SK-N-SH (cell line): ENCODE results near the gene SCAMP3. TPM values are rescaled to one million over a fixed set of nuclear protein-coding genes. Genes with fewer than 3 reads are reported as not detected.

Experiments
- CTCF ChIA-PET: fragments of 300-600, 350-600 bp; formaldehyde crosslinking; extraction: SDS; loops from one replicate; lab custom pipeline; 2021; lab: Yijun Ruan, JAX
- POLR2A ChIA-PET: fragments of 350-600 bp; sonication (Branson Sonifier 250); formaldehyde crosslinking; extraction: SDS; loops from one replicate; lab custom pipeline; 2020; ENCODE audit warnings: antibody characterized with exemption, inconsistent platforms; lab: Yijun Ruan, JAX
- DNase-seq: peaks from one replicate; pipeline ENCODE4 v3.0.0; 2012
- H2AFZ ChIP-seq: fragments of 200-600 bp; sonication (generic); 2 replicates; pipeline ENCODE4 v1.8.1; 2016; ENCODE audit warnings: antibody characterized with exemption, mild to moderate bottlenecking, low read depth
- H3F3A ChIP-seq: fragments of 200-600 bp; sonication (generic); replicated peaks from 2 replicates; pipeline ENCODE3; 2016; ENCODE audit warnings: antibody characterized with exemption, mild to moderate bottlenecking; ENCODE audit not compliant: insufficient read depth
- H3K27ac ChIP-seq, 2 experiments: fragments of 200-500 bp in 1 of 2; fragments of 200-600 bp in 1 of 2; sonication (Bioruptor generic) in 1 of 2; sonication (generic), shearing (Covaris generic) in 1 of 2; 2 replicates each; pipeline versions ENCODE4 v1.5.1 to v1.6.1; 2014 to 2016; ENCODE audit warnings: low read depth in 2 of 2, inconsistent platforms in 1 of 2, low read length in 1 of 2, mild to moderate bottlenecking in 1 of 2, mixed read lengths in 1 of 2
- H3K27me3 ChIP-seq: fragments of 200-600 bp; sonication (generic), shearing (Covaris generic); 2 replicates; pipeline ENCODE4 v1.6.1; 2016; ENCODE audit warnings: mixed run types; ENCODE audit not compliant: insufficient read depth
- H3K36me3 ChIP-seq, 2 experiments: fragments of 200-500 bp in 1 of 2; fragments of 200-600 bp in 1 of 2; sonication (Bioruptor generic) in 1 of 2; sonication (generic) in 1 of 2; replicated peaks in 1 of 2; 2 replicates each; pipeline versions ENCODE3 to v1.5.1; 2014 to 2016; ENCODE audit warnings: low read length in 1 of 2, mild to moderate bottlenecking in 1 of 2; ENCODE audit not compliant: insufficient read depth in 2 of 2, control insufficient read depth in 1 of 2
- H3K4me1 ChIP-seq, 2 experiments: fragments of 200-500 bp in 1 of 2; fragments of 200-600 bp in 1 of 2; sonication (Bioruptor generic) in 1 of 2; sonication (generic), shearing (Covaris generic) in 1 of 2; 2 replicates each; pipeline versions ENCODE4 v1.5.1 to v1.6.1; 2014 to 2016; ENCODE audit warnings: low read depth in 1 of 2, low read length in 1 of 2, mixed run types in 1 of 2; ENCODE audit not compliant: insufficient read depth in 2 of 2, control insufficient read depth in 1 of 2
- H3K4me2 ChIP-seq: fragments of 200-600 bp; sonication (generic), shearing (Covaris generic); 2 replicates; pipeline ENCODE4 v1.6.1; 2017; ENCODE audit warnings: mixed run types
- H3K4me3 ChIP-seq, 2 experiments: fragments of 200-500 bp in 1 of 2; fragments of 200-600 bp in 1 of 2; sonication (Bioruptor generic) in 1 of 2; sonication (generic), shearing (Covaris generic) in 1 of 2; 2 replicates each; pipeline versions ENCODE4 v1.5.1 to v1.8.1; 2014 to 2016; ENCODE audit warnings: low read depth in 2 of 2, inconsistent platforms in 1 of 2, low read length in 1 of 2, mild to moderate bottlenecking in 1 of 2, mixed read lengths in 1 of 2, moderate library complexity in 1 of 2
- H3K79me2 ChIP-seq: fragments of 200-600 bp; sonication (generic); 2 replicates; pipeline ENCODE4 v1.8.1; 2017; ENCODE audit warnings: mild to moderate bottlenecking; ENCODE audit not compliant: insufficient read depth
- H3K9ac ChIP-seq: fragments of 200-600 bp; sonication (generic); 2 replicates; pipeline ENCODE4 v1.6.1; 2017; ENCODE audit warnings: mixed run types
- H3K9me2 ChIP-seq: fragments of 200-600 bp; sonication (generic); 2 replicates; pipeline ENCODE4 v1.6.1; 2017; ENCODE audit warnings: mixed run types
- H3K9me3 ChIP-seq: fragments of 200-600 bp; sonication (generic); 2 replicates; pipeline ENCODE4 v1.6.1; 2017; ENCODE audit warnings: mixed run types, mild to moderate bottlenecking, moderate library complexity
- H4K20me1 ChIP-seq: fragments of 200-600 bp; sonication (generic); 2 replicates; pipeline ENCODE4 v1.6.1; 2017; ENCODE audit warnings: mild to moderate bottlenecking, mixed run types; ENCODE audit not compliant: insufficient read depth
- CTCF ChIP-seq: fragments of 200-600 bp; sonication (generic); IDR thresholded peaks from 2 replicates; pipeline ENCODE4 v1.6.1; 2017; ENCODE audit warnings: antibody characterized with exemption, mild to moderate bottlenecking, moderate library complexity
- ELF1 ChIP-seq: IDR thresholded peaks from 2 replicates; pipeline ENCODE4 v1.4.0; 2012
- EZH2phosphoT487 ChIP-seq: fragments of 200-600 bp; sonication (generic); IDR thresholded peaks from 2 replicates; pipeline ENCODE4 v1.6.1; 2017; ENCODE audit warnings: low read depth, mixed run types, mild to moderate bottlenecking, antibody characterized with exemption, moderate library complexity, borderline replicate concordance
- FOXJ3 ChIP-seq: sonication (generic); formaldehyde crosslinking; IDR thresholded peaks from 2 replicates; pipeline ENCODE4 v1.5.1; 2020; ENCODE audit warnings: mild to moderate bottlenecking, missing genetic modification reagents
- JUND ChIP-seq: IDR thresholded peaks from 2 replicates; pipeline ENCODE4 v1.4.0; 2012
- MEF2A ChIP-seq: IDR thresholded peaks from 2 replicates; pipeline ENCODE4 v1.4.0; 2012; ENCODE audit warnings: low read depth, borderline replicate concordance
- POLR2AphosphoS5 ChIP-seq: IDR thresholded peaks from 2 replicates; pipeline ENCODE4 v1.6.1; 2012; ENCODE audit warnings: low read depth, low read length
- RFX5 ChIP-seq: IDR thresholded peaks from 2 replicates; pipeline ENCODE4 v1.6.1; 2012; ENCODE audit warnings: mild to moderate bottlenecking, improper control_type of control experiment, low read length
- SMC3 ChIP-seq: IDR thresholded peaks from 2 replicates; pipeline ENCODE4 v1.6.1; 2012; ENCODE audit warnings: low read depth, low read length, improper control_type of control experiment
- TAF1 ChIP-seq: IDR thresholded peaks from 2 replicates; pipeline ENCODE4 v1.6.1; 2012; ENCODE audit warnings: low read depth, mild to moderate bottlenecking, low read length, moderate library complexity, borderline replicate concordance
- TCF12 ChIP-seq: IDR thresholded peaks from 2 replicates; pipeline ENCODE4 v1.4.0; 2012
- USF2 ChIP-seq: fragments of 150-350 bp; IDR thresholded peaks from 2 replicates; pipeline ENCODE4 v1.6.1; 2017; ENCODE audit warnings: antibody characterized with exemption, low read length, low read depth, borderline replicate concordance
- WGBS: methylation state at CpG from one replicate; pipeline ENCODE4 v1.1.6; 2017; ENCODE audit warnings: low lambda C conversion rate; 5-methylcytosine and 5-hydroxymethylcytosine counted together
- polyA plus RNA-seq, 3 experiments: library from polyadenylated mRNA; depleted of rRNA; stranded (reverse); fragments of >200 nt; gene quantifications; 2 replicates each; pipeline ENCODE4 v1.2.3, GENCODE V29; 2012

SCAMP3 gene
- polyA plus RNA-seq, 1 of the 3 experiments (the other 2 are of a cell fraction) = 193 TPM

GRCh38 chr1:155279268-155279667 lies 17.1 kb upstream of the SCAMP3 start:
- Histone ChIP-seq H3F3A (peaks cover 18% of the 10 kb centered on the region), H3K4me1 (peaks cover 5 to 16% of the 10 kb centered on the region in 2 experiments; a peak in 1 of 4 replicates), H2AFZ (no peak overlapping the region), H4K20me1 (peaks cover 4% of the 10 kb centered on the region; the same call in 1 of the 2 replicates), H3K79me2 (no peaks in the 10 kb centered on the region), H3K27me3 (no peaks in the 10 kb centered on the region), H3K36me3 (no peaks in the 10 kb centered on the region), H3K27ac (no peak overlapping the region), H3K9ac (no peak overlapping the region), H3K9me2 (no peaks in the 10 kb centered on the region), H3K4me2 (no peak overlapping the region), H3K4me3 (no peak overlapping the region), H3K9me3 (no peaks in the 10 kb centered on the region)
- no peak for TF ChIP-seq FOXJ3 (CRISPR knock-in tag)
- no peak for TF ChIP-seq USF2
- no peak for TF ChIP-seq TAF1
- 95% methylated on average over 2 of the region's 2 CpGs for WGBS
- ChIA-PET POLR2A (no interaction called here), CTCF (interaction anchor here (0.9 to 4.7 kb wide), 10 partner anchors 13 to 72 kb away, joined by 3 to 27 read pairs (median 6); partner anchors contain the start of genes PKLR, RUSC1 and THBS3)
- no peak for DNase-seq

GRCh38 chr1:155278689-155279160 lies 16.6 kb upstream of the SCAMP3 start:
- POLR2A ChIA-PET = no interaction called here
- no peaks in the 10 kb centered on the region for H3K9me2 ChIP-seq
- H3K9ac ChIP-seq = no peak overlapping the region
- H3K9me3 ChIP-seq = no peaks in the 10 kb centered on the region
- peaks cover 18% of the 10 kb centered on the region for H3F3A ChIP-seq
- CTCF ChIA-PET = interaction anchor here (0.7 to 4.7 kb wide), 19 partner anchors 11 to 225 kb away, joined by 3 to 27 read pairs (median 4); partner anchors contain the start of genes FDPS, PKLR, RUSC1 and THBS3
- no peak for TF ChIP-seq MEF2A
- TF ChIP-seq JUND = no peak
- TF ChIP-seq CTCF = no peak
- TF ChIP-seq TCF12 = no peak
- no peak for TF ChIP-seq ELF1
- no peak for TF ChIP-seq RFX5
- no peak for TF ChIP-seq POLR2AphosphoS5
- no peak for TF ChIP-seq USF2
- no peak for TF ChIP-seq SMC3
- no peak for TF ChIP-seq EZH2phosphoT487
- peaks cover 5 to 18% of the 10 kb centered on the region in 2 experiments; a peak in 2 of 4 replicates for H3K4me1 ChIP-seq
- H4K20me1 ChIP-seq = peaks cover 4% of the 10 kb centered on the region; the same call in 1 of the 2 replicates
- H3K27ac ChIP-seq = 0 out of 4 replicates have a peak overlapping the region, but pooled peaks of 1 of the 2 experiments have one; percentile 9
- peak overlapping the region; percentile 98 for H3K4me2 ChIP-seq
- 64% methylated on average over 10 of the region's 10 CpGs for WGBS
- H3K79me2 ChIP-seq = no peaks in the 10 kb centered on the region
- H3K27me3 ChIP-seq = no peaks in the 10 kb centered on the region
- H3K4me3 ChIP-seq = peak overlapping the region in 1 of 2 experiments; percentile 71; a peak in 3 of 4 replicates
- DNase-seq = no peak
- no peaks in the 10 kb centered on the region for H3K36me3 ChIP-seq
- no peak overlapping the region for H2AFZ ChIP-seq
